NCI-H2107 treated with DMSO at 0.1 percent for 48 hours (cell line): ENCODE measurements around the gene GCNA.

ENCODE experiments used
- DNase-seq: peaks from one replicate; lab custom pipeline; 2025; ENCODE audit not compliant: unreplicated experiment; lab: John Stamatoyannopoulos, UW

GCNA gene

GRCh38 chrX:71615954-71616353, 37.7 kb downstream of the GCNA start:
- no peak for DNase-seq

GRCh38 chrX:71616672-71617529, 38.7 kb downstream of the GCNA start:
- no peak for DNase-seq

- no peak for DNase-seq
These were observed 39.5 kb downstream of the GCNA start for GRCh38 chrX:71617742-71618141.

GRCh38 chrX:71618303-71618721, 40.1 kb downstream of the GCNA start, which contains the start of gene CXCR3:
CXCR3 (minus strand) TSS chrX:71618511; CDS start chrX:71618449, 62 bp downstream.
- DNase-seq: no peak

GRCh38 chrX:71618787-71619186, 40.5 kb downstream of the GCNA start:
- DNase-seq: no peak

- no peak for DNase-seq
These were observed 41.0 kb downstream of the GCNA start for GRCh38 chrX:71619193-71619592.

GRCh38 chrX:71619986-71620385, 41.7 kb downstream of the GCNA start:
- DNase-seq: no peak

- no peak for DNase-seq
These were observed 43.4 kb downstream of the GCNA start for GRCh38 chrX:71621603-71622002.

- no peak for DNase-seq
These were observed 43.9 kb downstream of the GCNA start for GRCh38 chrX:71622032-71622575.

GRCh38 chrX:71622576-71623450, 44.6 kb downstream of the GCNA start:
- no peak for DNase-seq

- no peak for DNase-seq
These were observed 45.5 kb downstream of the GCNA start for GRCh38 chrX:71623714-71624113.

- DNase-seq: no peak
These were observed 47.2 kb downstream of the GCNA start for GRCh38 chrX:71625471-71625870.

GRCh38 chrX:71626576-71626975, 48.3 kb downstream of the GCNA start:
- DNase-seq: no peak

GRCh38 chrX:71627588-71628404, 49.6 kb downstream of the GCNA start:
- DNase-seq: no peak

GRCh38 chrX:71629467-71629866, 51.2 kb downstream of the GCNA start:
- no peak for DNase-seq

GRCh38 chrX:71632923-71633657, 54.9 kb downstream of the GCNA start:
- peak; percentile 76 for DNase-seq

GRCh38 chrX:71634366-71634765, 56.1 kb downstream of the GCNA start:
- DNase-seq: no peak

- peak; percentile 42 for DNase-seq
These were observed 58.4 kb downstream of the GCNA start for GRCh38 chrX:71636438-71637252.

- no peak for DNase-seq
These were observed 59.0 kb downstream of the GCNA start for GRCh38 chrX:71637253-71637618.
